IMR-90 (cell line): ENCODE results near the gene TCF7L1. TPM values are rescaled to one million over a fixed set of nuclear protein-coding genes. Genes with fewer than 3 reads are reported as not detected.

Source experiments
- ATAC-seq: fragments of 200-7000 bp; cut with Tn5 transposase; 2 replicates; pipeline ENCODE4 v1.9.1; 2020; ENCODE audit warnings: low read depth, mild to moderate bottlenecking, moderate library complexity
- BruUV-seq: library from RNA; stranded (reverse); fragments of 400-500 nt; replicated peaks from 2 replicates; lab custom pipeline; 2021; lab: Mats Ljungman, UMichigan
- CTCF ChIA-PET: fragments of 300-600 bp; formaldehyde crosslinking; extraction: SDS; loops from one replicate; lab custom pipeline; 2021; ENCODE audit warnings: antibody characterized with exemption; lab: Yijun Ruan, JAX
- POLR2A ChIA-PET: fragments of 300-600 bp; sonication (Branson Sonifier 250); formaldehyde crosslinking; loops from one replicate; lab custom pipeline; 2022; ENCODE audit warnings: antibody characterized with exemption; ENCODE audit not compliant: unreplicated experiment; lab: Charles Lee
- DNase-seq: peaks from one replicate; pipeline ENCODE4 v3.0.0; 2013
- H2AFZ ChIP-seq: replicated peaks from 2 replicates; pipeline ENCODE3; 2013; ENCODE audit warnings: low read length, mild to moderate bottlenecking; ENCODE audit not compliant: poor library complexity
- H2AK5ac ChIP-seq: 2 replicates; pipeline ENCODE4 v1.6.1; 2013; ENCODE audit warnings: low read depth, low read length, inconsistent platforms
- H2AK9ac ChIP-seq: replicated peaks from 2 replicates; pipeline ENCODE3; 2013; ENCODE audit warnings: mild to moderate bottlenecking, low read depth, low read length, moderate library complexity; ENCODE audit not compliant: poor library complexity
- H2BK120ac ChIP-seq: 2 replicates; pipeline ENCODE4 v1.6.1; 2013; ENCODE audit warnings: low read depth, low read length, inconsistent platforms
- H2BK15ac ChIP-seq: 3 replicates; pipeline ENCODE4 v1.6.1; 2013; ENCODE audit warnings: low read depth, low read length, inconsistent platforms
- H2BK20ac ChIP-seq: 2 replicates; pipeline ENCODE4 v1.6.1; 2013; ENCODE audit warnings: low read depth, mild to moderate bottlenecking, inconsistent platforms, low read length, moderate library complexity
- H2BK5ac ChIP-seq: 2 replicates; pipeline ENCODE4 v1.6.1; 2013; ENCODE audit warnings: mild to moderate bottlenecking, low read depth, low read length, inconsistent platforms; ENCODE audit not compliant: poor library complexity, severe bottlenecking
- H3K14ac ChIP-seq: replicated peaks from 2 replicates; pipeline ENCODE4 v1.6.1; 2013; ENCODE audit warnings: low read depth, low read length, inconsistent platforms
- H3K18ac ChIP-seq: 2 replicates; pipeline ENCODE4 v1.6.1; 2013; ENCODE audit warnings: low read depth, low read length, control low read depth
- H3K23ac ChIP-seq: 2 replicates; pipeline ENCODE4 v1.6.1; 2013; ENCODE audit warnings: low read depth, low read length, inconsistent platforms
- H3K27ac ChIP-seq: 2 replicates; pipeline ENCODE4 v1.5.1; 2013; ENCODE audit warnings: mild to moderate bottlenecking, control low read depth, low read length; ENCODE audit not compliant: insufficient read depth
- H3K27me3 ChIP-seq: 2 replicates; pipeline ENCODE4 v1.6.1; 2013; ENCODE audit warnings: low read length; ENCODE audit not compliant: control insufficient read depth, insufficient read depth
- H3K36me3 ChIP-seq: 2 replicates; pipeline ENCODE4 v1.6.1; 2013; ENCODE audit warnings: low read length, mixed read lengths; ENCODE audit not compliant: control insufficient read depth, insufficient read depth
- H3K4ac ChIP-seq: 2 replicates; pipeline ENCODE4 v1.6.1; 2013; ENCODE audit warnings: low read depth, low read length, inconsistent platforms
- H3K4me1 ChIP-seq: 2 replicates; pipeline ENCODE4 v1.6.1; 2013; ENCODE audit warnings: low read length, mixed read lengths; ENCODE audit not compliant: control insufficient read depth, insufficient read depth
- H3K4me2 ChIP-seq: 2 replicates; pipeline ENCODE4 v1.6.1; 2013; ENCODE audit warnings: low read depth, mild to moderate bottlenecking, control low read depth, low read length, moderate library complexity
- H3K4me3 ChIP-seq: 2 replicates; pipeline ENCODE4 v1.5.1; 2013; ENCODE audit warnings: low read depth, mild to moderate bottlenecking, control low read depth, low read length, moderate library complexity; ENCODE audit not compliant: insufficient read depth
- H3K56ac ChIP-seq: 2 replicates; pipeline ENCODE4 v1.6.1; 2013; ENCODE audit warnings: low read length, inconsistent platforms; ENCODE audit not compliant: insufficient read depth; ENCODE audit errors: extremely low read depth
- H3K79me1 ChIP-seq, 2 experiments: 2 replicates each; pipeline ENCODE4 v1.6.1; 2013; ENCODE audit warnings: low read length in 2 of 2, inconsistent platforms in 1 of 2, low read depth in 1 of 2
- H3K9ac ChIP-seq: 2 replicates; pipeline ENCODE4 v1.6.1; 2013; ENCODE audit warnings: low read depth, low read length, control low read depth
- H3K9me1 ChIP-seq: 2 replicates; pipeline ENCODE4 v1.6.1; 2013; ENCODE audit warnings: low read length, inconsistent platforms; ENCODE audit not compliant: insufficient read depth
- H3K9me3 ChIP-seq: 2 replicates; pipeline ENCODE4 v1.6.1; 2013; ENCODE audit warnings: low read length; ENCODE audit not compliant: control insufficient read depth, insufficient read depth
- H4K20me1 ChIP-seq: 2 replicates; pipeline ENCODE4 v1.6.1; 2013; ENCODE audit warnings: low read length, inconsistent platforms; ENCODE audit not compliant: insufficient read depth
- H4K5ac ChIP-seq: 2 replicates; pipeline ENCODE4 v1.6.1; 2013; ENCODE audit warnings: mild to moderate bottlenecking, low read depth, low read length, control low read depth
- H4K8ac ChIP-seq, 2 experiments: 2 replicates each; pipeline ENCODE4 v1.6.1; 2013; ENCODE audit warnings: low read depth in 2 of 2, low read length in 2 of 2, control low read depth in 1 of 2, inconsistent platforms in 1 of 2
- H4K91ac ChIP-seq: 2 replicates; pipeline ENCODE4 v1.6.1; 2013; ENCODE audit warnings: low read depth, low read length, inconsistent platforms; ENCODE audit not compliant: insufficient read depth
- CEBPB ChIP-seq: IDR thresholded peaks from 2 replicates; pipeline ENCODE4 v1.6.1; 2012; ENCODE audit warnings: low read depth, low read length, improper control_type of control experiment
- FOS ChIP-seq: fragments of 150-350 bp; IDR thresholded peaks from 2 replicates; pipeline ENCODE4 v1.6.1; 2016; ENCODE audit warnings: low read depth, low read length
- MAFK ChIP-seq: IDR thresholded peaks from 2 replicates; pipeline ENCODE4 v1.6.1; 2012; ENCODE audit warnings: low read depth, low read length, improper control_type of control experiment
- MAZ ChIP-seq: IDR thresholded peaks from 2 replicates; pipeline ENCODE4 v1.6.1; 2012; ENCODE audit warnings: low read depth, mild to moderate bottlenecking, low read length, improper control_type of control experiment, moderate library complexity, borderline replicate concordance
- MXI1 ChIP-seq: IDR thresholded peaks from 2 replicates; pipeline ENCODE4 v1.6.1; 2012; ENCODE audit warnings: low read depth, mild to moderate bottlenecking, low read length, moderate library complexity, borderline replicate concordance
- WGBS, 2 experiments: methylation state at CpG; one replicate each; pipeline versions ENCODE4 v1.1.5 to v1.1.7; 2013; ENCODE audit warnings: missing lambda C conversion rate in 2 of 2; ENCODE audit not compliant: insufficient read length in 1 of 2; ENCODE audit errors: extremely low coverage in 2 of 2; 5-methylcytosine and 5-hydroxymethylcytosine counted together
- dilution Hi-C: fragments of 300-500 bp; cut with HindIII; formaldehyde crosslinking; loops from one replicate; pipeline ENCODE4 v1.14.3; 2018; ENCODE audit warnings: low sequenced_read_pairs; ENCODE audit not compliant: unreplicated experiment
- in situ Hi-C: fragments of 300-500 bp; cut with MboI; formaldehyde crosslinking; loops from 3 replicates; pipeline ENCODE4 v1.14.3; 2019; ENCODE audit warnings: low sequenced_read_pairs, inconsistent platforms, mixed read lengths
- intact Hi-C: fragments of 100-400 bp; cut with micrococcal nuclease; formaldehyde crosslinking; loops from 2 replicates; pipeline ENCODE4 v1.10.0; 2022
- polyA plus RNA-seq, 3 experiments: library from polyadenylated mRNA; depleted of rRNA; stranded (reverse); fragments of >200 nt; gene quantifications; 2 replicates each; pipeline ENCODE4 v1.2.3, GENCODE V29; 2012; ENCODE audit warnings: low replicate concordance in 1 of 3
- total RNA-seq: library from RNA; depleted of rRNA; stranded (reverse); fragments of >200 nt; gene quantifications from 2 replicates; pipeline ENCODE4 v1.2.3, GENCODE V29; 2012
- TF ChIP-seq, protein P1 (sequence below): fragments of 150-350 bp; IDR thresholded peaks from 2 replicates; pipeline ENCODE4 v1.6.1; 2016; ENCODE audit warnings: low read depth, mild to moderate bottlenecking, low read length, moderate library complexity, borderline replicate concordance

TCF7L1 gene
- total and polyA plus RNA-seq, 2 of the 4 experiments (the other 2 are of a cell fraction), result 0.72 to 11.1 TPM

DNA sequence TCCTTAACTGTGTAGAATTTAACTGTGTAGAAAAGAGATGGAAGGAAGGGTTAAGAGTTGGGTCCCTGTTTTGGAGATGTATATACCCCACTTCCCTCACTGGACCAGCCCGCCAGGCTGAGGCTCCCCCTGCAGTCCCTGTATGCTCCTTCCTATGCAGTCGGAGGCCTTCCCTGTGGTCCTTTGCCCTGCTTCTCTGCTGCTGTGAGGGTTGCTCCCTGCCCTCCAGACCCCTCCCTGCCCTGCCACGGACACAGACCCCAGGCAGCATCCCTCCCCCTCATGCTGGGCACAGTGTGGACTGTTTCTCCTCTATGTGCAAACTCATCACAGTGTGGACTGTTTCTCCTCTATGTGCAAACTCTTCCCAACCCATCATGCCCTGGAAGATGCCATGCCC, 105.9 kb downstream of the TCF7L1 start:
- H2BK5ac ChIP-seq, result no peak overlapping the region
- H4K5ac ChIP-seq, result no peak overlapping the region
- H2AFZ ChIP-seq, result no peak overlapping the region
- CTCF ChIA-PET, result interaction anchor here (0.5 kb wide), 1 partner anchor 187 kb away, joined by 3 read pairs; no protein-coding TSS in a partner anchor
- in situ Hi-C loops (no loop called here), dilution Hi-C loops (no loop called here), intact Hi-C loops (no loop called here)
- H3K36me3 ChIP-seq, result no peaks in the 10 kb centered on the region; the same call in 1 of the 2 replicates
- no peak overlapping the region for H3K27ac ChIP-seq
- H3K4me2 ChIP-seq, result no peak overlapping the region
- POLR2A ChIA-PET, result no interaction called here
- H2AK9ac ChIP-seq, result no peak overlapping the region
- H3K9ac ChIP-seq, result no peak overlapping the region
- no peak overlapping the region for H4K91ac ChIP-seq
- no peak overlapping the region for H3K18ac ChIP-seq
- no peak for DNase-seq
- no peak overlapping the region for H4K8ac ChIP-seq
- H2BK120ac ChIP-seq, result no peak overlapping the region
- no peak overlapping the region for H3K14ac ChIP-seq
- H3K56ac ChIP-seq, result no peak overlapping the region
- no peaks in the 10 kb centered on the region for H3K27me3 ChIP-seq
- TF ChIP-seq CEBPB (no peak), FOS (no peak), MAZ (no peak), MXI1 (no peak), MAFK (no peak)
- TF ChIP-seq, protein P1, sequence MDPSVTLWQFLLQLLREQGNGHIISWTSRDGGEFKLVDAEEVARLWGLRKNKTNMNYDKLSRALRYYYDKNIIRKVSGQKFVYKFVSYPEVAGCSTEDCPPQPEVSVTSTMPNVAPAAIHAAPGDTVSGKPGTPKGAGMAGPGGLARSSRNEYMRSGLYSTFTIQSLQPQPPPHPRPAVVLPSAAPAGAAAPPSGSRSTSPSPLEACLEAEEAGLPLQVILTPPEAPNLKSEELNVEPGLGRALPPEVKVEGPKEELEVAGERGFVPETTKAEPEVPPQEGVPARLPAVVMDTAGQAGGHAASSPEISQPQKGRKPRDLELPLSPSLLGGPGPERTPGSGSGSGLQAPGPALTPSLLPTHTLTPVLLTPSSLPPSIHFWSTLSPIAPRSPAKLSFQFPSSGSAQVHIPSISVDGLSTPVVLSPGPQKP, result no peak
- no peak overlapping the region for H3K4me3 ChIP-seq
- peaks cover 21 to 64% of the 10 kb centered on the region in 2 experiments for H3K79me1 ChIP-seq
- ATAC-seq, result no peak
- no peak overlapping the region for H3K23ac ChIP-seq
- peaks cover 19% of the 10 kb centered on the region for H4K20me1 ChIP-seq
- no TSS peak for BruUV-seq
- no peaks in the 10 kb centered on the region; the same call in 1 of the 2 replicates for H3K4me1 ChIP-seq
- no peak overlapping the region for H2BK15ac ChIP-seq
- WGBS, 2 experiments, result 80% methylated on average over 1 of the region's 3 CpGs; no CpG with 5 or more reads in 1 of the 2 experiments
- H2AK5ac ChIP-seq, result no peak overlapping the region
- H2BK20ac ChIP-seq, result no peak overlapping the region
- no peaks in the 10 kb centered on the region for H3K9me3 ChIP-seq
- H3K9me1 ChIP-seq, result peaks cover 13% of the 10 kb centered on the region; the same call in 1 of the 2 replicates
- H3K4ac ChIP-seq, result no peak overlapping the region
